CD4-positive, CD25-positive, alpha-beta regulatory T cell (primary cell): ENCODE results near the gene HS3ST5. TPM values are rescaled to one million over a fixed set of nuclear protein-coding genes. Genes with fewer than 3 reads are reported as not detected.
"Not testable (repeated sequence)": the region's sequence is repeated elsewhere in the genome, so short reads cannot be mapped to it uniquely, and the experiment has no call there.

Experiments used
- ATAC-seq, 2 donors: fragments of 150-1000 bp; cut with Tn5 transposase; one replicate each; pipeline ENCODE4 v1.10.0; 2021; ENCODE audit warnings: low read depth in 2 of 2, moderate number of reproducible peaks in 2 of 2, moderate library complexity in 1 of 2
- DNase-seq, 3 donors: peaks; one replicate each; pipeline versions ENCODE4 v3.0.0 to v3.0.0-alpha.2; 2012 to 2022; ENCODE audit warnings: mixed read lengths in 1 of 3
- H3K27ac ChIP-seq: one replicate; pipeline ENCODE4 v1.7.0; 2013; ENCODE audit warnings: mild to moderate bottlenecking, low read length; ENCODE audit not compliant: insufficient read depth, poor library complexity, severe bottlenecking
- H3K27me3 ChIP-seq: one replicate; pipeline ENCODE4 v1.7.0; 2013; ENCODE audit warnings: low read length; ENCODE audit not compliant: control insufficient read depth, insufficient read depth
- H3K36me3 ChIP-seq: one replicate; pipeline ENCODE4 v1.7.0; 2013; ENCODE audit warnings: mild to moderate bottlenecking, low read length, moderate library complexity; ENCODE audit not compliant: control insufficient read depth, insufficient read depth
- H3K4me1 ChIP-seq: 2 replicates; pipeline ENCODE4 v1.7.0; 2013; ENCODE audit warnings: mild to moderate bottlenecking, low read length; ENCODE audit not compliant: insufficient read depth, control insufficient read depth, poor library complexity, severe bottlenecking
- H3K4me3 ChIP-seq: one replicate; pipeline ENCODE4 v1.7.0; 2013; ENCODE audit warnings: low read depth, mild to moderate bottlenecking, low read length, moderate library complexity
- H3K9me3 ChIP-seq, 2 experiments: 1 replicate in 1 of 2; 2 replicates in 1 of 2; pipeline ENCODE4 v1.7.0; 2013; ENCODE audit warnings: low read length in 2 of 2, mild to moderate bottlenecking in 1 of 2, moderate library complexity in 1 of 2; ENCODE audit not compliant: control insufficient read depth in 2 of 2
- H3K27ac Mint-ChIP-seq, 3 donors: one replicate each; pipeline ENCODE4 v1.8.0; 2020 to 2022; ENCODE audit warnings: mild to moderate bottlenecking in 3 of 3, mixed read lengths in 3 of 3, moderate library complexity in 2 of 3
- H3K27me3 Mint-ChIP-seq: one replicate; pipeline ENCODE4 v1.8.0; 2022; ENCODE audit warnings: mild to moderate bottlenecking, mixed read lengths
- H3K36me3 Mint-ChIP-seq: one replicate; pipeline ENCODE4 v1.8.0; 2020; ENCODE audit warnings: mixed read lengths
- H3K4me1 Mint-ChIP-seq, 4 donors: one replicate each; pipeline ENCODE4 v1.8.0; 2020 to 2022; ENCODE audit warnings: mixed read lengths in 4 of 4, mild to moderate bottlenecking in 1 of 4
- H3K4me3 Mint-ChIP-seq, 4 donors: one replicate each; pipeline ENCODE4 v1.8.0; 2020 to 2022; ENCODE audit warnings: mild to moderate bottlenecking in 4 of 4, mixed read lengths in 4 of 4, moderate library complexity in 3 of 4
- H3K9me3 Mint-ChIP-seq, 7 donors: one replicate each; pipeline ENCODE4 v1.8.0; 2020 to 2022; ENCODE audit warnings: mixed read lengths in 7 of 7, mild to moderate bottlenecking in 3 of 7, moderate library complexity in 2 of 7
- polyA plus RNA-seq, 4 donors: library from polyadenylated mRNA; unstranded; fragments of 300-500 nt; fragmentation: Illumina TruSeq; gene quantifications; one replicate each; pipeline ENCODE4 v1.2.3, GENCODE V29; 2021
- total RNA-seq: library from RNA; stranded (reverse); gene quantifications from one replicate; pipeline ENCODE4 v1.2.3, GENCODE V29; 2022

HS3ST5 gene
- total and polyA plus RNA-seq, 5 donors from 2014 or later = not detected

GRCh38 chr6:114228675-114229074 is 114.1 kb downstream of the HS3ST5 start:
- Mint-ChIP-seq H3K27ac (no peak overlapping the region), H3K4me1 (no peaks in the 10 kb centered on the region), H3K9me3 (peaks cover 0 to 5% (median 0%) of the 10 kb centered on the region in 7 donors), H3K4me3 (no peak overlapping the region), H3K27me3 (no peaks in the 10 kb centered on the region), H3K36me3 (no peaks in the 10 kb centered on the region)
- Histone ChIP-seq H3K4me1 (no peaks in the 10 kb centered on the region), H3K27me3 (no peaks in the 10 kb centered on the region), H3K36me3 (no peaks in the 10 kb centered on the region), H3K9me3 (no peaks in the 10 kb centered on the region), H3K4me3 (no peak overlapping the region), H3K27ac (no peak overlapping the region)
- DNase-seq (no peak), ATAC-seq (no peak)

- no peaks in the 10 kb centered on the region for H3K36me3 ChIP-seq
- no peak overlapping the region for H3K4me3 ChIP-seq
- Mint-ChIP-seq H3K36me3 (no peaks in the 10 kb centered on the region), H3K4me3 (no peak overlapping the region), H3K27ac (no peak overlapping the region), H3K4me1 (no peaks in the 10 kb centered on the region), H3K27me3 (no peaks in the 10 kb centered on the region), H3K9me3 (peaks cover 0 to 5% (median 0%) of the 10 kb centered on the region in 7 donors)
- DNase-seq (no peak), ATAC-seq (no peak)
- H3K27me3 ChIP-seq = no peaks in the 10 kb centered on the region
- H3K27ac ChIP-seq = no peak overlapping the region
- H3K9me3 ChIP-seq = no peaks in the 10 kb centered on the region
- H3K4me1 ChIP-seq = no peaks in the 10 kb centered on the region
Observed at GRCh38 chr6:114227944-114228468, 114.8 kb downstream of the HS3ST5 start.

- no peak overlapping the region for H3K4me3 Mint-ChIP-seq
- Histone ChIP-seq H3K9me3 (no peaks in the 10 kb centered on the region), H3K4me3 (no peak overlapping the region), H3K4me1 (no peaks in the 10 kb centered on the region), H3K27ac (no peak overlapping the region), H3K27me3 (no peaks in the 10 kb centered on the region), H3K36me3 (no peaks in the 10 kb centered on the region)
- DNase-seq (no peak), ATAC-seq (no peak)
- no peaks in the 10 kb centered on the region for H3K27me3 Mint-ChIP-seq
- no peaks in the 10 kb centered on the region for H3K4me1 Mint-ChIP-seq
- H3K36me3 Mint-ChIP-seq = no peaks in the 10 kb centered on the region
- peaks cover 0 to 3% (median 0%) of the 10 kb centered on the region in 7 donors for H3K9me3 Mint-ChIP-seq
- H3K27ac Mint-ChIP-seq = no peak overlapping the region
Observed at GRCh38 chr6:114220241-114220640, 122.6 kb downstream of the HS3ST5 start.

DNA sequence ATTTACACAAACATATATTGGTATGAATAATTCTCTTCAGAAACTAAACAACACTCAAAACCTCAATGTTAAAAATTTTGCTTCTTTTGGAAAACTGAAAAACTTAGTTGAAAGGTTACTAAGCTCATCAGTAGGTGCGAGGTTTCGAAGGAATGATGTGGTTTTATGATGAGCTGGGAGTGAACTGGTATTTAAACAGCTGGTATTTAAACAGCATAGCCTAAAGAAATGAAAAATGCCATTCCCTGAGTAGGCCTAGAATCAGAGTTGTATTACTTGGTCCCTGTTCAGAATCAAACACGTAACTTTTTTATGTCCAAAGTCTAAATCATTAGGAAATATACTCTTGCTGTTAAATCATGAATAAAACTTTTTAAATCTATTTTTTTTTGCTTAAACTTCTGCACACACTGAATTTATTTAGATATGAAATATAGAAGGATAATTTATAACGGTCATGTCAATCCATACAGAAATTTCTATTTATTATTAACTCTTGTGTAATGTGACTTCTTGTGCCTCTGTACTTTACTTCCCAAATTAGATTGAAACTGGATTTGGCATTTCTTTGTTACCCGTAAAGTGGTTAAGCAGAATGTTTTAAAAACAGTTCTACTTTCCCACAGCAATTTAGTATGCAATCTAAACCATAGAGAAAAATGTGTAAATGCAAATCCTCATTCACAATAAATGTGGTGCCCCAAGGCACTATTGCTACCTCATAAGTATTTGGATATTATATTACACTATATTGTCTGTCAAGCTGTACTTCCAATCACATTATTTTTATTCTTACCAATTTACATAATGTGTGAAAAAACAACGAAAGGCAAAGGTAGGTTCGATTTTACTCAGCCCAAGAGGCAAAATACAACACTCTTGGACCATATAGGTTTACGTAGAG is 124.1 kb downstream of the HS3ST5 start:
- Histone ChIP-seq H3K27me3 (no peaks in the 10 kb centered on the region), H3K36me3 (no peaks in the 10 kb centered on the region), H3K4me1 (no peaks in the 10 kb centered on the region), H3K27ac (no peak overlapping the region), H3K4me3 (no peak overlapping the region), H3K9me3 (no peaks in the 10 kb centered on the region)
- DNase-seq (no peak), ATAC-seq (no peak)
- no peaks in the 10 kb centered on the region for H3K36me3 Mint-ChIP-seq
- no peaks in the 10 kb centered on the region for H3K27me3 Mint-ChIP-seq
- H3K4me1 Mint-ChIP-seq = no peaks in the 10 kb centered on the region
- H3K4me3 Mint-ChIP-seq = no peak overlapping the region
- peaks cover 0 to 3% (median 0%) of the 10 kb centered on the region in 7 donors for H3K9me3 Mint-ChIP-seq
- no peak overlapping the region for H3K27ac Mint-ChIP-seq

GRCh38 chr6:114217996-114218395 is 124.8 kb downstream of the HS3ST5 start:
- H3K9me3 ChIP-seq, H3K4me3 ChIP-seq, H3K27ac ChIP-seq, H3K36me3 Mint-ChIP-seq, H3K36me3 ChIP-seq, DNase-seq, H3K27me3 ChIP-seq, ATAC-seq, H3K4me3 Mint-ChIP-seq, H3K4me1 ChIP-seq, H3K9me3 Mint-ChIP-seq, H3K27ac Mint-ChIP-seq, H3K27me3 Mint-ChIP-seq, H3K4me1 Mint-ChIP-seq: not testable (repeated sequence)

DNA sequence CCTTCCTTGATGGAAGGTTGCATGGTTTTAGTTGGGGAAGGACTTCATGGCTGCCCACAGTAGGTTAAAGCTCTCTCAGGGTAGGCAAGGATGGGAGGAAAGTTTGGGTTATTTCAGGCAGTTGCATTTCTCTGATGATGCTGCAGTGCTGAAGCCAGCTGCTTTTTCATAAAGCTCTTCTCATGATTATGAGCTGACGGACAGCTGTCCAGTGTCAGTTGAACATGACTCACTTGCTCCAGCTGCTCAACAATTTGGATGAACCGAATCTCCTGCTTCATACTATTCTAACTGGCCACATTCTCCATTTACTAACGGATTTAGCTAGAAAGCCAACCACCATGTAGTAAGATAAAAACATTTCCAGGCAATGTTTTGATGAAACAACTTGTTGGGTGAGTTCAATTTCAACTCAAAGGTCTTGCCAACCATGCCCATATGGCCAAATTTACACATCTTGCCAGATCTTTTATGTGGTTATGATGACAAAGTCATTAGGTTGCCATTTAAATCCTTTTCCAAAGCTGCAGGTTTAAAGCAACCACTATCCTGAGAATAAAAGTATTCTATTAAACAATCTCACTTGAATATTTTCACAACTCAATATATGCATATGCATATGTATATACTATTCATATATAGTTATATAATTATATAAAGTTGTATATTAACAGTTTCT is 125.9 kb downstream of the HS3ST5 start:
- ATAC-seq (no peak), DNase-seq (no peak)
- Mint-ChIP-seq H3K27me3 (no peaks in the 10 kb centered on the region), H3K4me1 (no peaks in the 10 kb centered on the region), H3K9me3 (peaks cover 0 to 3% (median 2%) of the 10 kb centered on the region in 7 donors), H3K4me3 (no peak overlapping the region), H3K36me3 (no peaks in the 10 kb centered on the region), H3K27ac (no peak overlapping the region)
- Histone ChIP-seq H3K4me1 (no peaks in the 10 kb centered on the region), H3K9me3 (no peaks in the 10 kb centered on the region), H3K27ac (no peak overlapping the region), H3K36me3 (no peaks in the 10 kb centered on the region), H3K4me3 (no peak overlapping the region), H3K27me3 (no peaks in the 10 kb centered on the region)

GRCh38 chr6:114210467-114210866 is 132.4 kb downstream of the HS3ST5 start:
- Histone ChIP-seq H3K4me3 (no peak overlapping the region), H3K27ac (no peak overlapping the region), H3K4me1 (no peaks in the 10 kb centered on the region), H3K36me3 (no peaks in the 10 kb centered on the region), H3K27me3 (no peaks in the 10 kb centered on the region), H3K9me3 (no peaks in the 10 kb centered on the region)
- DNase-seq = no peak
- H3K36me3 Mint-ChIP-seq = no peaks in the 10 kb centered on the region
- no peak overlapping the region for H3K27ac Mint-ChIP-seq
- peaks cover 0 to 5% (median 0%) of the 10 kb centered on the region in 4 donors for H3K4me1 Mint-ChIP-seq
- H3K4me3 Mint-ChIP-seq = no peak overlapping the region
- no peaks in the 10 kb centered on the region for H3K27me3 Mint-ChIP-seq
- H3K9me3 Mint-ChIP-seq = peaks cover 0 to 3% (median 1%) of the 10 kb centered on the region in 7 donors
- ATAC-seq = no peak
